GM19328 (cell line): Measurements from ENCODE around the gene RBM7.
A peak's percentile ranks its signal among the peaks of the same experiment; 100 is the strongest.

Experiments used
- ATAC-seq: cut with Tn5 transposase; IDR thresholded peaks from one replicate; pipeline ENCODE4 v1.9.1; 2021; ENCODE audit warnings: mild to moderate bottlenecking, moderate library complexity; ENCODE audit not compliant: unreplicated experiment

Gene RBM7, protein sequence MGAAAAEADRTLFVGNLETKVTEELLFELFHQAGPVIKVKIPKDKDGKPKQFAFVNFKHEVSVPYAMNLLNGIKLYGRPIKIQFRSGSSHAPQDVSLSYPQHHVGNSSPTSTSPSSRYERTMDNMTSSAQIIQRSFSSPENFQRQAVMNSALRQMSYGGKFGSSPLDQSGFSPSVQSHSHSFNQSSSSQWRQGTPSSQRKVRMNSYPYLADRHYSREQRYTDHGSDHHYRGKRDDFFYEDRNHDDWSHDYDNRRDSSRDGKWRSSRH

GRCh38 chr11:114400216-114400914 is at the start of gene RBM7, which contains the start of gene C11orf71:
TSS of gene RBM7 (plus strand) at chr11:114400666. CDS start at chr11:114400672, 6 bp downstream.
TSS of gene C11orf71 (minus strand) at chr11:114400511. CDS start at chr11:114400331, 180 bp downstream.
- peak; percentile 97 for ATAC-seq

- ATAC-seq, result no peak
These were observed 47.0 kb upstream of the RBM7 start for GRCh38 chr11:114353443-114353842.

- ATAC-seq, result no peak
These were observed 46.4 kb upstream of the RBM7 start for GRCh38 chr11:114354076-114354475.

DNA sequence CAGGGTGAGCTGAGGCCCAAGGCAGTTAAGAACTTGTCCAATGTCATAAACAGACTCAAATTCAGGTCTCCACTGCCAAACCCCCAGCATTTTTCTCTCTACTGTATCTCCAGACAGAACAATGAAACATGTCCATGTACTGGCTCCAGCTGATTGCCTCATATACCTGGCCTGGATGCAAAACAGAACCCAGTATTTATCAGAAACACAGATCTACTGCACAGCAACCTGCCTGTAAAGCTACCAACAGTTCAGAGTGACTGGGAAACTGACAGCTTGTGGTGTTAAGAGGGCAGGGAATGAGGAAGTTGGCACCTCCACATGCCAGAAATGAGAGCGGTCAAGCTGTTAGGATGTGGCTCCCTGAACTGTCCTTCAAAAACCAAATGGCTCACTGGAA is 41.8 kb upstream of the RBM7 start:
- no peak for ATAC-seq

DNA sequence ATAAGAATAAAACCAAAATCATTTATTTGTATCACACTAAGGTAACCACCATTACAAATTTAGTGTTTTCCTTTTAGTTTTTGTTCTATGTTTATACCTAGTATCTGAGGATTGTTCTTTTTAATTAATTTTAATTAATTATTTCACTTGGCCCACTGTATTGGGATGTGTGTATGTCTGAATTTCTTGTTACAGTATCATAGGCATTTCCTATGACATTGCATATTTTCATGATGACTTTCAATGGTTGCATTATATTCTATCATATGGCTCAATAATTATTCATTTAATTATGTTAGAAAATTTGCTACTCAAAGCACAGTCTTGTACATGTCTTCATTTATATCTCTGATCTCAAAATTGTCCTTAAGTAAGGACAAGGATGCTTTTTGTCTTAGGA is 41.1 kb upstream of the RBM7 start:
- no peak for ATAC-seq

DNA sequence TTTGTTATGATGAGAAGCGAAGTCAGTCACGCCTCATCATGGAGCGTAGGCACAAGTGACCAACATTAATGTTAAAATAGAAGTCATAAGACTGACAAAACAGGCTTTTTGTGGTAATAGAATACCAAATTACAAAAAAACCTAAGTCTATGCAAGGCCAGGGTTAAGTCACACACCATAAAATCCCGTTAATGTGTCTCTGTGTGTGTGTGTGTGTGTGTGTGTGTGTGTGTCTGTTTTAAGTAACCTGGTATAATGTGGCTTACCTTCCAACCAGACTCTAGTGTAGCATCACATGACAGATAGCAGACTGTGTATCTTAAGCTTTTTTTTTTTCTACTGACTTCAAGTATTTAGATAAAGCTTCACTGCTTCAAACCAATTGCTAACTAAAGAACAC is 38.1 kb upstream of the RBM7 start:
- ATAC-seq, result no peak

- no peak for ATAC-seq
These were observed 37.5 kb upstream of the RBM7 start for GRCh38 chr11:114362958-114363357.

- no peak for ATAC-seq
These were observed 33.9 kb upstream of the RBM7 start for GRCh38 chr11:114366331-114367243.

GRCh38 chr11:114367244-114367957 is 33.1 kb upstream of the RBM7 start:
- no peak for ATAC-seq

DNA sequence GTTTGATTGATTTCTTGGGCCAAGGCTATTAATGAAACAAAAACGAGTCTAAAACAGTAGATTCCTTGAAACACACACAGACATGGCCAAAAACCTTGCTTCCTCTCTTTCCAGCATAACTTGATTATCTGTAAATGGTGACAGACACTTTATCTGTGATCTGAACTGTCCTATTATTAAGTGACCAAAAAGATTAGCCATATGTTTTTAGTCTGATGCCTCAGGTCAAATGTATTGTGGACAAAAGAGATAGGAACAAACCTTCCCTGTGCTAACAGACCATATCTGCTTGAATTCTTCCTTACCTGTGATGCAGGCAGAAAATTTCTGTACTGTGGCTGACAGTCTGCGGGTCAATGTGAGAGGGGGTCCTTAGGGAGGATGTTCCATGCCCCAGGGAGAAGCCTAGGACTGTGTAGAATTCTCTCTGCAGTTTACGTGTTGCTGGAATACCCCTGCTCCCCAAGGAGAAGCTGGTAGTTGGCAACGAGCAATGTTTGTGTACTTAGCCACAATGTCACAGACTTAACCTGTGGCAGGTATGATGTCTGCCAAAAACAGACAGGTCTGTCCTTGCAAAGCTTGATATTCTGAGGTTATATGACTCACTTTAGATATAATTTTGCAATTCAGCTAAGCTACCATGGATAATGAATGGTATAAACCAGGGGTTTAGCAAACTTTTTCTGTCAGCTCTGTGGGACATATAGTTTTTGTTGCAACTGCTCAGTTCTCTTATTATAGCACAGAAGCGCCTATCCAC is 31.4 kb upstream of the RBM7 start:
- no peak for ATAC-seq

GRCh38 chr11:114375052-114375451 is 25.4 kb upstream of the RBM7 start:
- ATAC-seq, result no peak

- ATAC-seq, result no peak
These were observed 22.7 kb upstream of the RBM7 start for GRCh38 chr11:114377612-114378267.

DNA sequence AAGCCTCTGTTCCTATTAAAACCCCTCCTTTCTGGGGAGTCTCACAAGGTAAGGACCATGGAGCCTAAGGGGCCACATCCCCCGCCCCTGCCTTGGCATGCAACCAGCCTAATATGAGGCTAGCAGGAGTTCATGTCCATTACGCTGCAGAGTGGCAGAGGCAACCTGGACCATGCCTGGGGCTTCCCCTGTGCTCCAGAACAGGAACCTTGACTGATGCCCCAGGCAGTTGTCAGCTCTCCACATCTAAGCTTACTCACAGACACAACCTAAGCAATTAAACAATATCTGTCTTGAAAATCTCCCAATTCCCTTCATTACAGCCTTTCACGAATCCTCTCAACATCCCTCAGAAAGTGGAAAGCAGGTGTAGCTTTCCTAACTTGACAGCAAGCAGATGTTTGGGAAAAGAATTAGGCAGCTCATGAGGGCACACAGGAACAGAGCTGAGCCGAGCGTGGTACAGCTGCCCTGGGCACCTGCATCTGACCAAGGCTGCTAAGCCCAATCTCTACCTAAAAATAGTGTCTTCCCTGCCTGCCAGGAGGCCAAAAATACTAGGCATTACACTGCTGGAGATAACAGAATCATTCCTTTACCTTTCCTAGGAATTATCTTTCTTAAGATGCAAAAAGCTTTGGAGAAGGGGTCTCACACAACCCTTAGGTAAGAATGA is 20.9 kb upstream of the RBM7 start:
- ATAC-seq, result no peak

DNA sequence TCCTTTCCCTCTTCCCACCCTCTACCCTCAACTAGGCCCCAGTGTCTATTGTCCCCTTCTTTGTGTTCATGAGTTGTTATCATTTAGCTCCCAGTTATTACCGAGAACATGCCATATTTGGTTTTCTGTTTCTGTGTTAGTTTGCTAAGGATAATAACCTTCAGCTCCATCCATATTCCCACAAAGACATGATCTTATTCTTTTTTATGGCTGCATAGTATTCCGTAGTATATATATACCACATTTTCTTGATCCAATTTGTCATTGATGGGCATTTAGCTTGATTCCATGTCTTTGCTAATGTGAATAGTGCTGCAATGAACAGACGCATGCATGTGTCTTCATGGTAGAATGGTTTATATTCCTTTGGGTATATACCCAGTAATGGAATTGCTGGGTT is 18.0 kb upstream of the RBM7 start:
- no peak for ATAC-seq

DNA sequence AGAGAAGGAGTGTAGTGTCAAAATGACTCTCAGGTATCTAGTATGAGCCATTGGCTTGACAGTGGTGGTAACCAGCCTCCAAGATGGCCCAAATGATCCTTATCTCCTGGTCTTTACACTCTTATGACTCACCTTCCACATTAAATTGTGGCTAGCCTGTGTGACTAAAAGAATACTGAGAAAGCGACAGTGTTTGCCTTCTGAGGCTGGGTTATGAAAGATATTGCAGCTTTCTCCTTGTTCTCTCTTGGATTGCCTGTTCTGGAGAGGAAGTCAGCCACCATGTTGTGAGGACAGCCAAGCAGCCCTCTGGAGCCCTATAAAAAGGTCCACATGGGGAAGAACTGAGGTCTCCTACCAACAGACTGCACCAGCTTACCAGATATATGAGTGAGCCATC is 16.0 kb upstream of the RBM7 start:
- no peak for ATAC-seq

GRCh38 chr11:114386131-114386530 is 14.3 kb upstream of the RBM7 start:
- no peak for ATAC-seq

DNA sequence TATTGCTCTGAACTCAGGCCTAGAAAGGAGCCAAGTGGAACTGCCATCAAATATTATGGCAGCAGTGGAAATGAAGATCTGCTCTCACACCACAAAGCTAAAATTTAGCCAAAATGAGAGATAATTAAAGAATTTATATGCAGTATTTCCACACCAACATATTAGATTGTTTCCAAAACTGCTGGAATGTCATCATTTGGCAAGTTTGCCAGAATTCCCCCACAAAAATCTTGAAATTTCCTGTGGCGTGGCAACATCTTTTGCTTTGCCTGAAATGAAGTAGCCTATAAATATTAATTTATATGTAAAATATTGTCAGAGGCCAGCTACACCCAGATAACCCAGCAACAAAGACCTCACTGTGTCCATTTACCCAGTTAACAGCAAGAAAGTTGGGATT is 13.9 kb upstream of the RBM7 start:
- no peak for ATAC-seq

DNA sequence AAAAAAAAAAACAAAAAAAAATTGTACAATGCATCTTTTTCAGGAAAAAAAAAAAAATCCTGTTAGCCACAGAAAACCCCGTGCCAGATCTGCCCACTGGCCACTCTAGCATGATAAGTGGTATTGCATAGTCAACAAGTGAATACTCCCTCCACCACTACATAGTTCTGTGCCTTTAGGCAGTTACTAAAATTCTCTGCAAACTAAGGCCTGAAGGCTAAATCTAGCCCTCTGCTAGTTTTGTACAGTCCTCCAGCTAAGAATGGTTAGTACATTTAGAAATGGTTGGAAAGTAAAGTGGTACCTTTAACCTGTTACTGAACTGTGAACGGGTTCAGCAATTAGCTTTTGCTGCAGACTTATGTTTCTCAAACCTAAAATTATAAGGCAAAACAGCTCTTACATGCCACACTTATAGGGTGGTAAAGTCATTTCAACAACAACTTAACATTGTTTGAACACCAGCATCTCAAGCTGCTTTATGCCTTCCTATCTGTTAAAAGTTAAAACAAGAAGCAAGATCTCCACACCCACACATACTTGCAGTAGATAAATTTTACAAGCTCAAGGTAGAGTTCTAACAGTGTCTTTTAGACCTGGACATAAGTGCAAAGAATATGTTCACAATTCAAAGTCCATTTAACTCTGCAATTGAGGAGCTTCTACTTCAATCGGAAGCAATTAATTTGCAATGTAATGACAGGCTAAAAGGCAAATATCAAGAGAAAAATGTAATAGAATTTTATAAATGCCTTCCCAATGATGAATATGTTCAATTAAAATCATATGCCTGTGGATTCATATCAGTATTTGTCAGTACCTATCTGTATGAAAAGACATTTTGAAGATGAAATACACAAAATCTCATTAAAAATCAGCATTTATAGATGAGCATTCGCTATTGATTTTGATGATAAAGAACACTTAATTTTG is 7.5 kb upstream of the RBM7 start:
- no peak for ATAC-seq
